Measurements from ENCODE around the gene EEF1AKMT2.

- TF ChIP-seq, protein P1, sequence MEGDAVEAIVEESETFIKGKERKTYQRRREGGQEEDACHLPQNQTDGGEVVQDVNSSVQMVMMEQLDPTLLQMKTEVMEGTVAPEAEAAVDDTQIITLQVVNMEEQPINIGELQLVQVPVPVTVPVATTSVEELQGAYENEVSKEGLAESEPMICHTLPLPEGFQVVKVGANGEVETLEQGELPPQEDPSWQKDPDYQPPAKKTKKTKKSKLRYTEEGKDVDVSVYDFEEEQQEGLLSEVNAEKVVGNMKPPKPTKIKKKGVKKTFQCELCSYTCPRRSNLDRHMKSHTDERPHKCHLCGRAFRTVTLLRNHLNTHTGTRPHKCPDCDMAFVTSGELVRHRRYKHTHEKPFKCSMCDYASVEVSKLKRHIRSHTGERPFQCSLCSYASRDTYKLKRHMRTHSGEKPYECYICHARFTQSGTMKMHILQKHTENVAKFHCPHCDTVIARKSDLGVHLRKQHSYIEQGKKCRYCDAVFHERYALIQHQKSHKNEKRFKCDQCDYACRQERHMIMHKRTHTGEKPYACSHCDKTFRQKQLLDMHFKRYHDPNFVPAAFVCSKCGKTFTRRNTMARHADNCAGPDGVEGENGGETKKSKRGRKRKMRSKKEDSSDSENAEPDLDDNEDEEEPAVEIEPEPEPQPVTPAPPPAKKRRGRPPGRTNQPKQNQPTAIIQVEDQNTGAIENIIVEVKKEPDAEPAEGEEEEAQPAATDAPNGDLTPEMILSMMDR (IDR thresholded peaks at IDR 0.05) = no peak
- TF ChIP-seq POLR2A (IDR thresholded peaks at IDR 0.05) = no peak
Observed at GRCh38 chr10:124755581-124755980, 36.1 kb downstream of the EEF1AKMT2 start.
